Measurements from ENCODE around the gene ITPR3.
A peak's percentile ranks its signal among the peaks of the same experiment; 100 is the strongest.

Gene ITPR3

DNA sequence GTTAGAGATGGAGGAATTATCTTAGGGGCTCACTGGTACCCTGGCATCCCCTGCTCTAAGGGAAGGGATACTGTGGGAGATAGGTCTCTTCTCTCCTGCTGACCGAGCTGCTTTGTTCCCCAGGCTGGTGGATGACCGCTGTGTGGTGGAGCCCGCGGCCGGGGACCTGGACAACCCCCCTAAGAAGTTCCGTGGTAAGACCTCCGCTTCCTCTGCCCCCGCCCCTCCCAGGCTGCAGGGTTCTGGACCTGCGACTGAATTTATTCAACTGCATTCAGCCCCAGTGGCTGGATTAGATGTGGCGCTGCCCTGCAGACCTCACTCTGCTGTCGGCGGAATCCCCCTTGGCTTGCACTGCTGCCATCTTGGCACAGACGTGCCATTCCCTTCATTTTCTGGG is 19.2 kb downstream of the ITPR3 start:
- DNase-seq: no peak

- no peak for DNase-seq
Observed at GRCh38 chr6:33641144-33641543, 20.0 kb downstream of the ITPR3 start.

- DNase-seq: no peak
Observed at GRCh38 chr6:33641602-33642001, 20.5 kb downstream of the ITPR3 start.

DNA sequence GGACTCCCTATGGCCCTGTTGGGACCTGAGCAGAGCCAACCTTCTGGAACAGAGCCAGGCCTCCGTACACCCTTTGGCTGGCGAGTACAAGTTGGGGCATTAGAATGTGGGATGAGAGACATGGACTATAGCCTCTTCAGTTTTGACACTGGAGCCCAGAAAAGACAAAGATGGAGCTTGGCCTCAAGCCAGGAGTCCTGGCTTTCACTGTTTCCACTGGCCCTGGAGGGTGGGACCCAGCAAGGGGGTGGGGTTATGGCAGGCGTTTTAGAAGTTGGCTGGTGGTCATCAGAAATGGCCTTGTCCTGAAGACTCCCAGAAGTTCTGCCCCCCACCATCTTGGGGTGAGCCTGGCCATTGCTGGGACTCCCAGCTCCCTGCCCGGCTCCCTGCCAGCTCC is 21.8 kb downstream of the ITPR3 start:
- no peak for DNase-seq

GRCh38 chr6:33651403-33651802 is 30.3 kb downstream of the ITPR3 start:
- DNase-seq: no peak

DNA sequence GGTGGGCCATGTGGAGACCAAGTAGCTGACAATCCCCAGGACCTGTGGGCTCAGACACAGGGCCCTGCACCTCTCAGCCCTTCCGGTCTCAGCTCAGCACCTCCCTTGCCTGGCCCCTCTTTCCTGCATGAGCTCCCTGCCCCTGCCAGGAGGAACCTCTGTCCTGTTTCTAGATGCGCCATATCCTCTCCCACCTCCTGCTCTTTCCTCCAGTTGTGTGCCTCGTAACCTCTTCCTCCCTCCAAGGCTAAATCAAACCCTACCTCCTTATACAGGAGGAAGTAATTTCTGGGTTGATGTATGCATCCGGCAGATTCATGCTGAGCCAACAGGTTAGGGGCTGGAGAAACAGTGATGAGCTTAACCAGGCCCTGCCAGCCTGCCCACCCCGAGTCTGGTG is 30.9 kb downstream of the ITPR3 start:
- DNase-seq: no peak

- DNase-seq: no peak
Observed at GRCh38 chr6:33654831-33655554, 33.9 kb downstream of the ITPR3 start.

DNA sequence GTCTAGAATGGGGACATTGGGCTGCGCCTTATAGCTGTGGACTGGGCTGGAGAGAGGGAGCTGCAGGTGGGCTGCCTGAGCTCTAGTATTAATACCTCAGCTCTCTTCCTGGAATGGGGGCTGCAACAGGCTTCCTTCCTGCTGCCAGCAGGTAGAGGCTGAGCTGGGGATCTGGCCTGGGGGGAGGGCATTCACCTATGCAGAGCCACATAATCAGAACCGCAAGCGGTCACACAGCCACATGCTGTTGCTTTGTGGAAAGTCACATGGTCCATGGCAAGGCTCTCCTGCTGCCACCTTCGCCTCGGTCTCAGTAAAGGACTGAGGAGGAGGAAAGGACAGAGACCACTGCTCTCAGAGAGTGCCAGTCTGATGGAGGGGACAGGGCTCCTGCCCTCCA is 35.7 kb downstream of the ITPR3 start:
- DNase-seq: no peak

DNA sequence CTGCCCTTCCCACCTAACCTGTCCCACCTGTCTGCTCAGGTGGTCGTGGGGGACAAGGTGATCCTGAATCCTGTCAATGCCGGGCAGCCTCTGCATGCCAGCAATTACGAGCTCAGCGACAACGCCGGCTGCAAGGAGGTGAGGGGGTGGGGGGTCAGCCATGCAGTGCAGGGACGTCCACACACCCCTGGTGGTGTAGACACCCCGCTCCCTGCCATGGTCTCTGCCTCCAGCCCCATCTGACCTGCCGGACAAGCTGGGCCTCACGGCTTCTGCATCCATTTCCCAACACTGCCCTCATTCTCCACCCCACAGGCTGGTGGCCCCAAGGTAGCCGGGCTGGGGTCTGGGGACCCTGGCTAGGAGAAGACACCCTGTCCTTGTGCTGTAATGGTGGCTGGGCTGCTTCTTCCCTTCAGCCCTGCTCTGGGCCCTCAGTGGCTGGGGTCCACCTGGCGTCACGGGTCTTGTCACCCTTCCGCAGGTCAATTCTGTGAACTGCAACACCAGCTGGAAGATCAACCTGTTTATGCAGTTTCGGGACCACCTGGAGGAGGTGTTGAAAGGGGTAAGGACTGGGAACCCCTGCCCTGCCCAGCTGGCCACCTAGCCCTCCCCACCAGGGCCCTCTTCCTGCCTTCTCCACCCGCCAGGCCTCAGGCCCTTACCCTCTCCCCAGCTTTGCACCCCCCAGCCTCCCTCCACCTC is 38.0 kb downstream of the ITPR3 start:
- no peak for DNase-seq

DNA sequence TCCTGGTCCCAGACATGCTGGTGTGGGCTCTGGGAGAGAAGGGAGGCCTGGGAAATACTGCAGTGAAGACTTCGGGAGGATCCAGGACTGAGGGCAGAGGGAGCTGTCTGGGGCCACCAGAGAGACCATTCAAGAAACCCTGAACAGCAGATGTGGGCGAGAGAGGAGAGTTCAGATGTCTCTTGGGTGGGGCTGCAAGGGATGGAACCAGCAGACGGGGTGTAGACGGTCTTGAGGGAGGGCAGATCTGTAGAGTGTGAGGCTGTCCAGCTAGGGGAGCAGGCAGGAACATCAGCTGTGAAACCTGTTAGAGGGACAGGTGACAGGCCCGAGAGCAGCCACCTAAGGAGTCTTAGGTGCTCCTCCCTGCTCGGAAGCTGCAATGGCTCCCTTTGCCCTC is 38.9 kb downstream of the ITPR3 start:
- DNase-seq: no peak

DNA sequence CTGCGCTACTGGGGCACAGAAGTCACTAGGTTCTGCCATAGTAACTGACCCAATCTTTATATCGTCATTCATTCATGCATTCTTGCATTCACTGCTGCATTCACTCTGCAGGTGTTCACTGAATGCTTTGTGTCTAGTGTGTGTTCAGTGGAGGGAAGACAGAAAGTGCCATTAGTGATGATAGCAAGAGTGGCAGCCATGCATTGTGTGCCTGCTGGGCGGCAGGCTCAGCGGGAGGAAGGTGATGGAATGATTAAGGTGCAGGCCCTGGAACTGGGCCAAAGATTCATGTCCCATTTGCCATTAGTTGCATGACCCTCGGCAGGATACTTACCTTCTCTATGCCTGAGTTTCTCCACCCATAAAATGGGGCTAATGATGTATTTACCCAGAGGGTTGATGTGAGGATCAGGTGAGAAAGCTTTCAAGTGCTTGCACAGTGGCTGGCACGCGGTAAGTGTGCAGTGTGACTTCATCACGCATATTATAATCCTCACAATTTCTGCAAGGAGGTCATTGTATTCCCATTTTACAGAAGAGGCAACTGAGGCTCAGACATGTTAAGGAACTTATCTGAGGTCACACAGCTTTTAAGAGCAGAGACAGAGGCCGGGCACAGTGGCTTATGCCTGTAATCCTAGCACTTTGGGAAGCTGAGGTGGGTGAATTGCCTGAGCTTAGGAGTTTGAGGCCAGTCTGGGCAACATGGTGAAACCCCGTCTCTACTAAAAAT is 40.1 kb downstream of the ITPR3 start:
- no peak for DNase-seq

DNA sequence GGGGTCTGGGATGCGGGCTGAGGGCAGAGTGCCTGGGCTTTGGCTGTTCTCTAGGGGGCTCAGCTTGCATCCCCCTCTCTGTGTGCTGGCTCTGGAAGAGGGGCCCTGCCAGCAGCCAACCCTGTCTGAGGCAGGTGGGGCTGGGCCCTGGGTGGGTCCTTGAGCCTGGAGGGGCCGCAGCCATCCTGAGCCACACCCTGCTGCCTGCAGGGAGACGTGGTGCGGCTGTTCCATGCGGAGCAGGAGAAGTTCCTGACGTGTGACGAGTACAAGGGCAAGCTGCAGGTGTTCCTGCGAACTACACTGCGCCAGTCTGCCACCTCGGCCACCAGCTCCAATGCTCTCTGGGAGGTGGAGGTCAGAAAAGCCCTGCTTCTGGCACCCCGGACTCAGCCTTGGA is 41.2 kb downstream of the ITPR3 start:
- DNase-seq: no peak

DNA sequence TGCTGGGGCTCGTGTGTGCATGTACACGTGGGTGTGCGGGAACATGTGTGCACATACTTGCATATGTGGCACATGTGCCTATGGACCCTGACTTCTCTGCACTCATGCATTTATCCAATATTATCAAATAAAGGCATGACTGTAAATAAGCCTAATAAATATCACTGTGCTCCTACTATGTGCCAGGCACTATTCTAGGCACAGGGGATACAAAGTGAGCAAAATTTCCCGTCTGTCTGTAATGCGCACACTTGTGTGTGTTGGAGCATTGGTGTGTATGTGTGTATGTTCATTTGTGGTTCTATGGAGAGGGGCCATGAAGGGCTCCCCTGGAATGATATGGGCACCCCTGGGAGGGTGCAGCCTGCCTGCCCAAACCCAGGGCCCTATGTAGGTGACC is 41.9 kb downstream of the ITPR3 start:
- DNase-seq: no peak

- DNase-seq: no peak
Observed at GRCh38 chr6:33663727-33664449, 42.8 kb downstream of the ITPR3 start.

- no peak for DNase-seq
Observed at GRCh38 chr6:33664506-33665057, 43.5 kb downstream of the ITPR3 start.

DNA sequence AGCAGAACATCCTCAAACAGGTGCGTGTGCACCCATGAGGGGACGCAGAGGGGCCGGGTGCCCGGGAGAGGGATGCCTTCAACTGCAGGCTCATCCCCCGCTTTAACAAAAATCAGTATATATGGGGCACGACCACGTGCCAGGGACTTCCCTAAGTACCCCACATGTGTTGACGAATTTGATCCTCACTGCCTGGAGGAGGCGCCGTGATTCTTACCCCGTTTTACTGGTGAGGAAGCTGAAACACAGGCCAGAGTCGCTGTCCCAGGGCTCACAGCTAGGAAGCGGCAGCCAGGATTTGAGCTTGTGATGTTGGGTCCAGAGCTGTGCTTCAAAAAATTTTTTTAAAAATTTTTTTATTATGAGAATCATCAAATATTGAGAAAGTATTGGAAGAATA is 44.8 kb downstream of the ITPR3 start:
- DNase-seq: no peak

GRCh38 chr6:33667072-33667471 is 46.0 kb downstream of the ITPR3 start:
- DNase-seq: no peak

- no peak for DNase-seq
Observed at GRCh38 chr6:33667776-33668175, 46.7 kb downstream of the ITPR3 start.

DNA sequence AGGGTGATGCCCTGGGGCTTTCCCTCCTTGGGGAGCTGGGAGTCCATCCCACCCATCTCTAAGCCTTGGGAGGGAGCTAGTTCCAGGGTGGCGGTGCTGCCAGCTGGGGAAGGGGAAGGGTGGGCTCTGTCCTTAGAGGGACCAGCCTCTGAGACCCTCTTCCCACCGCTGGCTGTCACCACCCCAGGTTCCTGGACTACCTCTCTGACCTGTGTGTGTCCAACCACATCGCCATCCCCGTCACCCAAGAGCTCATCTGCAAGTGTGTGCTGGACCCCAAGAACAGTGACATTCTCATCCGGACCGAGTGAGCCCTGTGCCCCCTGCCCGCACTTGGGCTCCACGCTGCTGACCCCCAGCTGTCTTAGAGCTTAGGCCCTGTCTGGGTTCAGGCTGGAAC is 47.2 kb downstream of the ITPR3 start:
- DNase-seq: no peak

DNA sequence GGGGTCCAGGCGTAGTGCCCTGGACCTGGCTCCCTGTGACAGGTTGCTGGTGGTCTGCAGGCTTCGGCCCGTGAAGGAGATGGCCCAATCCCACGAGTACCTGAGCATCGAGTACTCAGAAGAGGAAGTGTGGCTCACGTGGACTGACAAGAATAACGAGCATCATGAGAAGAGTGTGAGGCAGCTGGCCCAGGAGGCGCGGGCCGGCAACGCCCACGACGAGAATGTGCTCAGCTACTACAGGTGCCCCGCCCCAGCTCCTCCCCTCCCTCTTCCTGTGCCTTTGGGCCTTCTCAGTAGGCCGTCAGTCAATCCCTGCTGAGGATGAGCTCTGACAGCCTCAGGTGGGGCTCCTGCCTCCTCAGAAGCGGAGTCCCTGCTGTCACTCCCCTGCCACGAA is 47.8 kb downstream of the ITPR3 start:
- peak; percentile 68 to 70 for DNase-seq

DNA sequence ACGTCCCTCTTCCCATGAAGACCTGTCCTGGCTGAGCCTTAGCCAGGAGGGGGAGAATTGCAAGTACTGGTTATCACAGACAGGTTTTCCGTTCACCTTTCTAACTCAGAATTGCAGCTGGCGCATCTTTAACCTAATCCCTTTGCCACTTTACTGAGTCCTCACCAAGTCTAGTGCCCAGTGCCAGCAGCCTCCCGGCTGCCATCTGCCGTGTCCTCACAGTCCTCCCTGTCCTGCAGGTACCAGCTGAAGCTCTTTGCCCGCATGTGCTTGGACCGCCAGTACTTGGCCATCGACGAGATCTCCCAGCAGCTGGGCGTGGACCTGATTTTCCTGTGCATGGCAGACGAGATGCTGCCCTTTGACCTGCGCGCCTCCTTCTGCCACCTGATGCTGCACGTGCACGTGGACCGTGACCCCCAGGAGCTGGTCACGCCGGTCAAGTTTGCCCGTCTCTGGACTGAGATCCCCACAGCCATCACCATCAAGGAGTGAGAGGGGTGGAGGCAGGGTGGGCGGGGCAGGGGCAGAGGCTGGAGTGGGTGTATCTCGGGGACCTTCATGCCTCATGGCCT is 49.1 kb downstream of the ITPR3 start:
- DNase-seq: no peak

DNA sequence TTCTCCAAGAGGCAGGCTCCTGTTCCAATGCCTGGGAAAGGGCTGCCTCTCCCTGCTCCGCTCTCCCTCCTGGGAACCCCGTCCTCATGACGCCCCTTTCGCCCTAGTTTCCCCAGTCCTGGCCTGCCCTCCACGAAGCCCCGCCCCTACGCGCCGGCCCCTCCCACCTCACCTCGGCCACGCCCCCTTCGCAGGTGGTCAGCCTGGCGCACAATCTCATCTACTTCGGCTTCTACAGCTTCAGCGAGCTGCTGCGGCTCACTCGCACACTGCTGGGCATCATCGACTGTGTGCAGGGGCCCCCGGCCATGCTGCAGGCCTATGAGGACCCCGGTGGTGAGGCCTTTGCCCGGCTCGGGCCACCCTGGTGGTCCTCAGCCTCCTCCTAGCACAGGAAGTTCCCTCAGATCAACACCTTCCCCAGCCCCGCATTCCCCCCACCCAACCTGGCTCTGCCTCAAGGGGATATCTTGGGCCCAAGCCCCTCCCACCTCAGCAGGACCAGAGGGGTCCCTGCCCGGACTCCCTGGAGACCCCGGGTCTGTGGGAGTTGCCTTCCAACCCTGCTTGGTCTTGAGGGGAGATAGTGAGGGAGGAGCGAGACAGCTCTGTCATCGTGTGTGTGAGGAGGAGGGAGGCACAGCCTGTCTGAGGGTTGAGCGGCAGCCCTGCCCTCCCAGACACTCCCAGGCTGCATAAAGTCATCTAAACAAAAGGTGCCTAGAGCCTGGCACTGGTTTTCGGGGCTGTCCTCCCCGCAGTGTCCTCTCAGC is 50.0 kb downstream of the ITPR3 start:
- no peak for DNase-seq
